H1 (cell line): ENCODE measurements around the gene METTL8.

Experiments used
- EP300 ChIP-seq, 2 experiments: IDR thresholded peaks; 1 replicate in 1 of 2; 2 replicates in 1 of 2; pipeline ENCODE4 v1.6.1; 2011 to 2012; ENCODE audit warnings: low read depth in 2 of 2, low read length in 2 of 2, mild to moderate bottlenecking in 2 of 2, borderline replicate concordance in 1 of 2, inconsistent platforms in 1 of 2, moderate library complexity in 1 of 2
- HDAC6 ChIP-seq: IDR thresholded peaks from one replicate; pipeline ENCODE4 v1.7.1; 2012; ENCODE audit warnings: low read depth, mild to moderate bottlenecking, inconsistent platforms, low read length, moderate library complexity
- JUND ChIP-seq: IDR thresholded peaks from 2 replicates; pipeline ENCODE4 v1.6.1; 2011; ENCODE audit warnings: mild to moderate bottlenecking, improper control_type of control experiment, low read length
- KDM1A ChIP-seq: fragments of 200-600, 300-600 bp; sonication (generic); IDR thresholded peaks from 2 replicates; pipeline ENCODE4 v1.7.1; 2016; ENCODE audit warnings: mild to moderate bottlenecking, low read length, borderline replicate concordance
- NRF1 ChIP-seq: IDR thresholded peaks from 2 replicates; pipeline ENCODE4 v1.6.1; 2011; ENCODE audit warnings: mild to moderate bottlenecking, low read depth, low read length, improper control_type of control experiment
- POLR2A ChIP-seq, 2 experiments: IDR thresholded peaks; 1 replicate in 1 of 2; 2 replicates in 1 of 2; pipeline ENCODE4 v1.6.1; 2011; ENCODE audit warnings: low read depth in 2 of 2, low read length in 2 of 2, mild to moderate bottlenecking in 2 of 2; ENCODE audit errors: control extremely low read depth in 1 of 2
- POLR2AphosphoS5 ChIP-seq: IDR thresholded peaks from 2 replicates; pipeline ENCODE4 v1.6.1; 2011; ENCODE audit warnings: low read depth, low read length
- RAD21 ChIP-seq, 2 experiments: IDR thresholded peaks in 1 of 2; conservative IDR thresholded peaks in 1 of 2; 2 replicates each; pipeline ENCODE4 v1.6.1; 2011; ENCODE audit warnings: low read depth in 2 of 2, low read length in 2 of 2, improper control_type of control experiment in 1 of 2, inconsistent platforms in 1 of 2, mild to moderate bottlenecking in 1 of 2, moderate library complexity in 1 of 2
- SP4 ChIP-seq: IDR thresholded peaks from 2 replicates; pipeline ENCODE4 v1.6.1; 2012; ENCODE audit warnings: low read length, inconsistent platforms
- YY1 ChIP-seq: IDR thresholded peaks from 2 replicates; pipeline ENCODE4 v1.6.1; 2011; ENCODE audit warnings: low read depth, mild to moderate bottlenecking, low read length
- TF ChIP-seq, protein P1 (sequence below): IDR thresholded peaks from 2 replicates; pipeline ENCODE4 v1.6.1; 2012; ENCODE audit warnings: inconsistent platforms
- TF ChIP-seq, protein P2 (sequence below), 3 experiments: IDR thresholded peaks; 1 replicate in 2 of 3; 2 replicates in 1 of 3; pipeline versions ENCODE4 v1.5.1 to v1.6.1; 2011; ENCODE audit warnings: low read length in 3 of 3, mild to moderate bottlenecking in 3 of 3, inconsistent platforms in 2 of 3, low read depth in 1 of 3, moderate library complexity in 1 of 3; ENCODE audit not compliant: insufficient read depth in 1 of 3; ENCODE audit errors: control extremely low read depth in 1 of 3
- TF ChIP-seq, protein P3 (sequence below): IDR thresholded peaks from 2 replicates; pipeline ENCODE4 v1.6.1; 2011; ENCODE audit warnings: low read depth, mild to moderate bottlenecking, low read length; ENCODE audit not compliant: insufficient read depth

DNA sequence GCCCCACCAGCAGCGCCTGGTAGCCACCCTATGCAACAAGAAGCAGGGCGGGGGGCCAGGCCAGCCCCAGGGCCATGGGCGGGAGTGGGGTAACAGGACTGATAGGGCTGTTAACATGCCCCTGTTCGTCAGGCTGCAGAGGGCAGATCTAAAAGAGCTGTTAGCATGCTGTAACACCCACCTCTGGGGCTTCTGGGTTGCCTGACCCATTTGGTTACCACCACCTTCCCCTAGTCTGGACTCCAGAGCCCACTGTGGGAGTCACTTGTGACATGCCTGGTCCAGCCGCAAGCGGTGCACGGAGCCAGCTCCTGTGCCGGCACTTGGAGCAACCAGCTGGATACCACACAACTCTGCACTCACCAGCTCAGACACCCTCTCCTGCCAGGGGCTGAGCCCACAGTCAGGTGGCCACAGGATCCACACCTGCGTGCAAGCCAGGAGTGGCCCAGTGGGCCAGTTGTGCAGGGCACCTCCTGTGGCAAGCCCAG is 2.1 kb downstream of the METTL8 start:
- TF ChIP-seq, protein P1, sequence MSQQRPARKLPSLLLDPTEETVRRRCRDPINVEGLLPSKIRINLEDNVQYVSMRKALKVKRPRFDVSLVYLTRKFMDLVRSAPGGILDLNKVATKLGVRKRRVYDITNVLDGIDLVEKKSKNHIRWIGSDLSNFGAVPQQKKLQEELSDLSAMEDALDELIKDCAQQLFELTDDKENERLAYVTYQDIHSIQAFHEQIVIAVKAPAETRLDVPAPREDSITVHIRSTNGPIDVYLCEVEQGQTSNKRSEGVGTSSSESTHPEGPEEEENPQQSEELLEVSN = no peak
- TF ChIP-seq RAD21 (IDR thresholded peaks at IDR 0.05 in 1 of 2, conservative IDR thresholded peaks at IDR 0.05 in 1 of 2; ENCODE audit: low read depth in 2 of 2, low read length in 2 of 2) (no peak), HDAC6 (no peak), EP300 (IDR thresholded peaks at IDR 0.05; ENCODE audit: borderline replicate concordance in 1 of 2, low read depth in 2 of 2, low read length in 2 of 2) (no peak), YY1 (no peak), POLR2AphosphoS5 (no peak), NRF1 (no peak), JUND (no peak), POLR2A (IDR thresholded peaks at IDR 0.05; ENCODE audit: control extremely low read depth in 1 of 2, low read depth in 2 of 2, low read length in 2 of 2) (no peak), SP4 (no peak), KDM1A (no peak)
- TF ChIP-seq, protein P2, sequence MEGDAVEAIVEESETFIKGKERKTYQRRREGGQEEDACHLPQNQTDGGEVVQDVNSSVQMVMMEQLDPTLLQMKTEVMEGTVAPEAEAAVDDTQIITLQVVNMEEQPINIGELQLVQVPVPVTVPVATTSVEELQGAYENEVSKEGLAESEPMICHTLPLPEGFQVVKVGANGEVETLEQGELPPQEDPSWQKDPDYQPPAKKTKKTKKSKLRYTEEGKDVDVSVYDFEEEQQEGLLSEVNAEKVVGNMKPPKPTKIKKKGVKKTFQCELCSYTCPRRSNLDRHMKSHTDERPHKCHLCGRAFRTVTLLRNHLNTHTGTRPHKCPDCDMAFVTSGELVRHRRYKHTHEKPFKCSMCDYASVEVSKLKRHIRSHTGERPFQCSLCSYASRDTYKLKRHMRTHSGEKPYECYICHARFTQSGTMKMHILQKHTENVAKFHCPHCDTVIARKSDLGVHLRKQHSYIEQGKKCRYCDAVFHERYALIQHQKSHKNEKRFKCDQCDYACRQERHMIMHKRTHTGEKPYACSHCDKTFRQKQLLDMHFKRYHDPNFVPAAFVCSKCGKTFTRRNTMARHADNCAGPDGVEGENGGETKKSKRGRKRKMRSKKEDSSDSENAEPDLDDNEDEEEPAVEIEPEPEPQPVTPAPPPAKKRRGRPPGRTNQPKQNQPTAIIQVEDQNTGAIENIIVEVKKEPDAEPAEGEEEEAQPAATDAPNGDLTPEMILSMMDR (IDR thresholded peaks at IDR 0.05; ENCODE audit: control extremely low read depth in 1 of 3, insufficient read depth in 1 of 3, low read depth in 1 of 3, low read length in 3 of 3) = no peak
- TF ChIP-seq, protein P3, sequence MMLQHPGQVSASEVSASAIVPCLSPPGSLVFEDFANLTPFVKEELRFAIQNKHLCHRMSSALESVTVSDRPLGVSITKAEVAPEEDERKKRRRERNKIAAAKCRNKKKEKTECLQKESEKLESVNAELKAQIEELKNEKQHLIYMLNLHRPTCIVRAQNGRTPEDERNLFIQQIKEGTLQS = no peak
